Fibroblast of skin of left biceps (primary cell): ENCODE results near the gene NT5C2.
A peak's percentile ranks its signal among the peaks of the same experiment; 100 is the strongest.
"Not testable (repeated sequence)": the region's sequence is repeated elsewhere in the genome, so short reads cannot be mapped to it uniquely, and the experiment has no call there.

Experiments
- DNase-seq, 2 experiments: peaks; one replicate each; pipeline ENCODE4 v3.0.0-alpha.2; 2013; ENCODE audit warnings: low read depth in 2 of 2

The NT5C2 gene

DNA sequence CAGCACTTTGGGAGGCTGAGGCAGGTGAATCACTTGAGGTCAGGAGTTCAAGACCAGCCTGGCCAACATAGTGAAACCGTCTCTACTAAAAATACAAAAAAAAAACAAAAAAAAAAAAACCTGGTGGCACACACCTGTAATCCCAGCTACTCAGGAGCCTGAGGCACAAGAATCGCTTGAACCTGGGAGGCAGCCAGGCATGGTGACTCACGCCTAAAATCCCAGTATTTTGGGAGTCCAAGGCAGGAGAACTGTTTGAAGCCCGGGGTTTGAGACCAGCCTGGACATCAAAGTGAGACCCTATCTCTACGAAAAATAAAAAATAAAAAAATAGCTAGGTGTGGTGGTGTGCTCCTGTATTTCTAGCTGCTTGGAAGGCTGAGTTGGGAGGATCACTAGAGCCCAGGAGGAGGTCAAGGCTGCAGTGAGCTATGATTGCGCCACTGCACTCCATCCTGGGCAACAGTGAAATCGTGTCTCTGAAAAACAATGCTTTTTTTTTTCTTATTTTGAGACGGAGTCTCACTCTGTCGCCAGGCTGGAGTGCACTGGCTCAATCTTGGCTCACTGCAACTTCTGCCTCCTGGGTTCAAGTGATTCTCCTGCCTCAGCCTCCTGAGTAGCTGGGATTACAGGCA, 29.2 kb downstream of the NT5C2 start:
- not testable (repeated sequence) for DNase-seq

DNA sequence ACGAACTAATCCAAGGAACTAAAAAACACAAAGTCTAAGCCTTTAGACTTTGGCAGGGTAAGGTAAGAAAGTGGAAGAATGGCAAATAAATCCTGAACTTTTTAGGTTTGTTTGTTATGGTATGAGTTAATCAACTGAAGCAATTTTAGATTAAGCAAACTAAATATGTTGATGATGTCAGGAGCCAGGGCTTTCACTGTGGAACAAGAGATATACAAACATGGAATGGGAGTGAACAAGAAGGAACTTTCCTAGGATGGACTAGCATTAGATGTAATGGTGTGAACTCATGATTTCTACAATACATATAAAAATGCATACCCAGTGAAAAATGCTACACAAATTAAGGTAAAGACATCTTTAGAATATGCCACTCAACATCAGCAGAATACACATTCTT, 35.8 kb downstream of the NT5C2 start:
- DNase-seq, result no peak

DNA sequence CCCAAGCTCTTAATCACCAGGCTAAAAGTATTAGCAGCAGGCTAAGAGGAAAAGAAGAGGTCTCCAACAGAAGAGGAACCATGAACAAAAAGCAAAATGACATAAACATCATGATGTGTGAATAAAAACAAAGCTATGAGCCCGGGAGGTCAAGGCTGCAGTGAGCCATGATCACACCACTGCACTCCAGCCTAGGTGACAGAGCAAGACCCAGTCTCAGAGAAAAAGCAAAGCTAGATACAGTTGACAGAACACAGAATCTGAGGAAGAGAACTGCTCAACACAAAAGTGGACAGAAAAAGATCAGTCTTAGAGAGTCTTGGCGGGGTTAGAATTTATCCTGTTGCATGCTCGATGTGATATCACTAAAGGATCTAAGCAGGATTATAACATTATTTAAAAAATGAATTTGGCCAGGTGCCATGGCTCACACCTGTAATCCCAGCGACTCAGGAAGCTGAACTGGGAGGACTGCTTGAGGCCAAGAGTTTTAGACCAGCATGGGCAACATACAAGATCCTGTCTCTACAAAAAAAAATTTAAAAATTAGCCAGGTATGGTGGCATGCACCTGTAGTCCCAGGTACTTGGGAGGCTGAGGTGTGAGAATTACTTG, 37.5 kb downstream of the NT5C2 start:
- no peak for DNase-seq

DNA sequence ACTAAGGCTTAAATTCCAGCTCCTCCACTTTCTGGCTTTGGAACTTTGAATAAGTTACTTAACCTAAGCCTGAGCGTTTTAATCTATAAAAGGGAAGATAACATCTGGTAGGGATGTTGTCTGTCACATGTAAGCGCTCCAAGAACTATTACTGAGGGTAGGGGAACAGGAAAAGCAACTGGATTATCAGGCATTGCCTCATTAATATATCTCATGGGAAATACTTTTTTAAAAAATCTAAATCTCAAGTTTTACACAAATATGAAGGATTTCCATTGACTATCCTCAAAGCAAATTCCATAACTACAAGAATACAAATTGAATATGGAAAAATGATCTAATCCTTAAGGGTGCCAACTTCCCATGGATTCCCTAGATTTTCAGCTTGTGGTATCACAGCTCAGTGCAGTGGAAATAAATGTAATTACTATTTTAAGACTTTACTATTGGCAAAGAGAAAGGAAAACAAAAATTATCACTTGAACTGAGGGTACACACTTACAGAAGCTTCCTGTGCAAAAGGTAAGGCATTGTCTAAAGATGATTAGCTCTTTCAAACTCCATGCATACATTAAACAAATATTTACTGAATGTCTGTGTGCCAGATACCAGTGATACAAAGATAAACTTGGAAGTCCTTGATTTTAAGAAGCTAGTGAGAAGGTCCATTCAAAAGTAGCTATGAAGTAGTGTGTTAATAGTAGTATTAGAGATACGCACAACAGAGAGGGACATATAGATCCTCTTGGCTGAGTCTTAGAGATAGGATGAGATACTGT, 38.4 kb downstream of the NT5C2 start:
- DNase-seq, result no peak

DNA sequence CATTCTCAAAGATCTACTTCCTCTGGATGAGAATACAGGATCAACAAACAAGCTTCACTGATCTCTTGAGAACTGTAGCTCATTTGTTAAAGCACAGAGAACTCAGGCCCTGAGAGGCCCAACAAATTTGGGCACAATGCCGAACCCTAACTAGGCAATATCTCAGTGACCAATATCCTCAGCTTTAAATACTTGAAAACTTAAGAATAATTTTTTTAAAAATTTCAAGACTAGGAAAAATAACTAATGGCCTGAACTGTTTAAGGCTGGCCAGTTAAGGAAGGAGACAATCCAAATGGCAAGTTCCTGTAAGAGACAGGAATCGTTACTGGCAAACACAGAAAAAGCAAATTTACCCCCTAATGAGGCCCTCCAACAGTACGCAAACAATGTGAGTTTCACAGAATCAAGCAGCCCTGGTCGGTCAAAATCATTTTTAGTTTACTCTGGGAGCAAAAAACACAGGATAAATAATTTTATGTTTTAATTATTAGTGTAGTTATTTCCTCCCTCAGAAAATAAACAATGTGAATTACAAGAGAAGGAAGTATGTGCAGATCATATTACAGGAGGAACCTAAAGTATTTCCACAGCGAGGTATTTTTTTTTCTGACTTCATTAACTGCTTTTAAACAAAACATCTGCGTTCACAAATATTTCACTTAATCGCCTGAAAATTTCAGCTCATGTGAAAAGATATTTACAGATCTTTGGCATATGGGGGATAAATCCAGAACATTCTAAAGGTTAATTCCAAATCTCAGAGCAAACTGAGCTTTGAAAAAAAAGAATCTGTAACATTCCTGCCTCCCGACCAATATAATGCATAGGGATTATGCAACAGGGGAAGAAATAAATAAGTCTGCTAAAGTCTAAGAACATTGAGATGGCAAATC, 39.5 kb downstream of the NT5C2 start:
- peak; percentile 18 to 25 for DNase-seq

DNA sequence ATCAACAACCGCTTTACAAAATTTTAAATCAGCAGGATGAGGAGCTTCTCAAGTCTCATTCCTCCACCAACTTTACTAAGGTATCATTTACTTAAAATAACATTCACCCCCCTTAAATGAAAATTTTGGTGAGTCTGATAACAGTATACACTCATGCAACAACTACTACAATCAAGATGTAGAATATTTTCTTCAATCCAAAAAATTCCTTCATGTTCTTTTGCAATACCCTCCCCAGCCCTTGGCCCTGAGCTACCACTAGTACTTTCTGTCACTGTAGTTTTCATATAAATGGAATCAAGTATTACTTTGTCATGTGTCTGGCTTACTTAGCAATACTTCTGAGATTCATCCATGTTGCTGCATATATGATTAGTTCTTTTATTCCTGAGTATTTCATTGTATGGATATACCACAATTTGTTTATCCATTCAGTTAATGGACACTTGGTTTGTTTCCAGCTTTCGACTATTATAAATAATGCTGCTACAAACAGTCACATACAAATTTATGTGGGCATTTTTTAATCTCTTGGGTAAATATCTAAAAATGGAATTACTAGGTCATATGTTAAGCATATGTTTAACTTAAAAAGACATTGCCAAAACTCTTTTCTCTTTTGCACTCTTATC, 43.0 kb downstream of the NT5C2 start:
- no peak for DNase-seq

DNA sequence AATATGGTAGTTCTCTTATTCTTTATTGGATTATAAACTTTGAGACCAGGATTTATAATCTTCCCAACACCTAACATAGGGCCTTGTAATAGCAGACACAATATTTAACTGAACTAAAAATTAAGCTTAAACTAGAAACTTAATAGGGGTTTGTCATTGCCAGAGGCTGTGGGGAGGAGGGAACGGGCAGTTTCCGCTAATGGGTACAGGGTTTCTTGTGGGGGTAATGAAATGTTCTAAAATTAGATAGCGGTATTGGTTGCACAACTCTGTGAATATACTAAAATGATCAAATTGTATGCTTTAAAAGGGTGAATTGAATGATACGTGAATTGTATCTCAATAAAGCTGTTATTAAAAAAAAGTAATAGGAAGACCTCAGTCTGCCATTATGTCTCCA, 45.4 kb downstream of the NT5C2 start:
- DNase-seq, result no peak

DNA sequence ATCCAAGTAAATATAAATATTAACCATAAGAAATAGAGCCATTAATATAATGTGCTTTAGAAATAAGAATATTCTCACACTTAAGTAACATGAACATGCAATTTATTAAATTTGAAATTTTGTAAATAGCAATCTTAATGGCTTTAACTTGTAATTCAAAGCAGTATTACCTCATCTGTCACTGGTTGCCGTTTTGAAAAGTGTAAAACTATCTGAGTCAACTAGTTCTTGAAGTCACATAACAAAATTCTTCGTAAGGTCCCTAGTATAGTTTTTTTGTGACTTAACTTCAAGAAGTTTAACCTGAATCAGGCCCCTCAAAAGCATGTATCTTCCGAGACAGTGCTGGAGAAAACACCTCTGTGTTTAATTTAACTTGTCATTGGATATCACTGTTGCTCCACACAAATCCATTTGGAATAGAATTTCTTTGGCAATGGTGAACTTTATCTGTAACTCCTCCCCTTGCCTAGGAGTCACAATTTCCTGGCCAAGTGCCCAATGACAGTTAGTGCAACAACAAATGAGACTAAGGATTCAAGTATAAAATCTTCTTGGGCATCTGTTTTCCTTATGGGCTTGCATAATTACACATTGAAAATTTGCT, 47.1 kb downstream of the NT5C2 start:
- DNase-seq, result peak; percentile 77 to 78

DNA sequence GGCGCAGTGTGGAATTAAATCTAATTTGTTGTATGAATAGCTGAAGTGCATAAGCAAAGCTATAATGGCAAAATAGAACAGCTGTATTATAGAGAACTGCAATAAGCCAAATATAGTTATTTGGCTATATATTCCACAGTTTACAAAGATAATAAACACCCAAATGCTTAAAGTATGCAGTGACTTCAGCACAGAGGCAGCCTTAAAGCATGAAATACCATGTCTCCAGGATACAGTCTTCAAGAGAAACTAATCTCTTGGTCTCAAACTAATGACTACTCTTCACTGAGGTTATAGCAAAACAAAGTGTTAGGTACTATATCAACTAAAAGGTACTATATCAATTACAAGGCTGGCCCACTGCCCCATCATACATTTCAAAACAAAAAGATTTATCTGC, 48.0 kb downstream of the NT5C2 start:
- peak in 1 of 2 experiments; percentile 31 for DNase-seq

DNA sequence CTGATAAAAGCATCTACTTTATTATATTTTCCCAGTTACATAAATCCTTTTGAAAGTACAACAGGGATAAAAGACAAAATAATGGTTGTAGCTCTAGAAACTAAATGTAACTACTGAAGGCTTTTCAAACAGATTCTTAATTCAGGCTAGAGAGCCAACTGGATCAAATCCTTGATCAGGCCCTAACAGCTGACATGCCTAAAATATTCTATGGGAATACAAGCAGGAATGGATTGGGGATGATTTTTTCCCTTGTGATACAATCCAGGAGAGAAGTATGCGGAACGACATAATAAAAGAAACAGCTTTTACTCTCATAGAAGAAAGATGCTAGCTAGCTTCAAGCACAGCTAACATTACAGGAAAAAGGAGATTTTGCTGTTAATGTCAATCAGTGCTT, 49.0 kb downstream of the NT5C2 start:
- DNase-seq, result no peak

DNA sequence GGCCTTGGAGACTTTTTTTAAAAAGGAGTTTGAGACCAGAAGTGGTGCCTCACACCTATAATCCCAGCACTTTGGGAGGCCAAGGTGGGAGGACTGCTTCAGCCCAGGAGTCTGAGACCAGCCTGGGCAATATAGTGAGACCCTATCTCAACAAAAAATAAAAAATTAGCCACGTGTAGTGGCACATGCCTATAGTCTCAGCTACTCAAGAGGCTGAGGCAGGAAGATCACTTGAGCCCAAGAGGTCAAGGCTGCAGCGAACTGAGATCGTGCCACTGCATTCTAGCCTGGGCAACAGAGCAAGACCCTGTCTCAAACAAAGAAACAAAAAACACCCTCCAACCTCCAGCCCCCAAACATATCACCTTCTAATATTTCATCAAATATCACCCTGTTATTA, 49.4 kb downstream of the NT5C2 start:
- not testable (repeated sequence) for DNase-seq

DNA sequence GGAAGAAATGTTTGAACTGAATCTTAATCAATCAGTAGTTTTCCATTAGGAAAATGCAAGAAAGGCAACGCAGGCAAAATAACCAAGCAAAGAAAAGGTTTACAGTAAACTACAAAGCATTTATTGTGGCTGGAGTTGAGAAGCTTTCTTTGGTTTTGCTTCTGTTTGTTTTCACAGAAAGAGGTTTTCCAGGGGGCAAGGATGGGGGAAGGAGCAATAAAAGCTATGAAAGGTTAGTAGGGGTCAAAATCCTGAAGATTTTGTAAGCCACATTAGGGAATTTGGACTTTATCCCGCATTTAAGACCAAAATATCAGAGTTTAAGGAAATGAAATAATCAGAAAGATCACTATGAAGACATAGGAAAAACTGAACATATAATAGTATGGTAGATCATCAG, 51.1 kb downstream of the NT5C2 start:
- no peak for DNase-seq

DNA sequence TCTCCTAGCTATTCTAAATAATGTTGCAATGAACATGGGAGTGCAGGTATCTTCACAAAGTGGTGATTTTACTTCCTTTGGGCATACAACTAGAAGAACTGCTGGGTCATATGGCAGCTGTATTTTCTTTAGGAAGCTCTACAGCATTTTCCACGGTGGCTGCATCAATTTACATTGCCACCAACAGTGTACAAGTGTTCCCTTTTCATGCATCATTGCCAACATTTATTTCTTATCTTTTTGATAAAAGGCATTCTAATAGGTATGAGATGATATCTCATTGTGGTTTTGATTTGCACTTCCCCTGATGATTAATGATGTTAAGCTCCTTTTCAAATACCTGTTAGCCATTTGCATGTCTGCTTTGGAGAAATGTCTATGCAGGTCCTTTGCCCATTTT, 52.6 kb downstream of the NT5C2 start:
- no peak for DNase-seq

DNA sequence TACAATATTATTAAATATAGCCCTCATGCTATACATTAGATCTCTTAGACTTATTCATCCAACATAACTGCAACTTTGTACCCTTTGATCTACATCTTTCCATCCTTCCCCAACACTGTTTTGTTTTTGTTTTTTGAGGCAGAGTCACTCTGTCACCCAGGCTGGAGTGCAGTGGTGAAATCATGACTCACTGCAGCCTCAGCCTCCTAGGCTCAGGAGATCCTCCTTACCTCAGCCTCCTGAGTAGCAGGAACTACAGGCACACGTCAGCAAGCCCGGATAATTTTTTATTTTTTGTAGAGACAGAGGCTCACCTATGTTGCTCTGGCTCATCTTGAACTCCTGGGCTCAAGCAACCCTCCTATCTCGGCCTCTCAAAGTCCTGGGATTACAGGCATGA, 53.3 kb downstream of the NT5C2 start:
- no peak for DNase-seq

DNA sequence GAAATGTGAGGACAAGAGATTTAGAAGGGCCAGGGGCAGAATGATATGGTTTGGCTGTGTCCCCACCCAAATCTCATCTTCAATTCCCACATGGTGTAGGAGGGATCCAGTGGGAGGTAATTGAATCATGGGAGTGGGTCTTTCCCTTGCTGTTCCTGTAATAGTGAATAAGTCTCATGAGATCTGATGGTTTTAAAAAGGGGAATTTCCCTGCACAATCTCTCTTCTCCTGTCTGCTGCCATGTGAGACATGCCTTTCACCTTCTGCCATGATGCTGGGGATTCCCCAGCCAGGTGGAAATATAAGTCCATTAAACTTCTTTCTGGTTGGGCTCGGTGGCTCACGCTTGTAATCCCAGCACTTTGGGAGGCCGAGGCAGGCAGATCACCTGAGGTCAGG, 57.9 kb downstream of the NT5C2 start:
- DNase-seq, result not testable (repeated sequence)

DNA sequence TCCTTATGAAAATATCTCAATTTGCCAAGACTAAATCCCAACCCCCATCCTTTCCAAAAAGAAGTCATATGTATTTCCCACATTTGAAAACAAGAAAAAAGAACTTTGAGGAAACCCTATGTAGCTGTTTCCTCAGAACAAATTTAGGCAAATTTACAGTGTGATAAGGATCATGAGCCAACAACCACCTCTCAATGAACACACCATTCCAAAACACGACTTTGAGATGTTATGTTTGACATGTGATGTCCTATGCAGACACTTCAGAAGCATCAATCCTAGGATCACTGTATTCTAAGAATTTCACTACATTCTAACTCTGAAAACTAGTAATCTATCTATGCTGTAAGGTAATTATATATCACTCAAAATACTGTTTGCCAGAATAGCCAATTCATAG, 62.2 kb downstream of the NT5C2 start:
- no peak for DNase-seq

DNA sequence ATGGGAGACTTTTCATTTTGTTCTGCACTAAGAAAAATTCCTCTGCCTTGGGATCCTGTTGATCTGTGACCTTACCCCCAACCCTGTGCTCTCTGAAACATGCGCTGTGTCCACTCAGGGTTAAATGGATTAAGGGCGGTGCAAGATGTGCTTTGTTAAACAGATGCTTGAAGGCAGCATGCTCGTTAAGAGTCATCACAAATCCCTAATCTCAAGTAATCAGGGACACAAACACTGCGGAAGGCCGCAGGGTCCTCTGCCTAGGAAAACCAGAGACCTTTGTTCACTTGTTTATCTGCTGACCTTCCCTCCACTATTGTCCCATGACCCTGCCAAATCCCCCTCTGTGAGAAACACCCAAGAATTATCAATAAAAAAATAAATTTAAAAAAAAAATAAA, 62.9 kb downstream of the NT5C2 start:
- DNase-seq, result not testable (repeated sequence)

DNA sequence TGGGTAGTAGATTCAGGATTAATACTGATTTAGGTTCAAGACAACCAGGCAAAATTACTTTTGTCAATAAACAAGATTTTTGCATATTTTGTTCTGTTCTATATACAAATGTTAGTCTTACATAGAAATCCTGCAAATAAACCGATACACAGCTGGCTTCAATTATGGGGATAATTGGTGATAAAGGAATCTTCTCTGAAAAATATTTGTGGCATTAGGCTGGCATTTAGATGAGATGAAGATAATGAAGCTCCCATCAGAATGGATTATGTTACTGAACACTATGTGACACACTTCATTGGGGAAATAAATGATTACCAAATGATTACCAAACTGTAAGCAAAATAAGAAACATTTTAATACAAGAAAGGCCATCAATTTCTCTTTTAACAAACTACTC, 65.8 kb downstream of the NT5C2 start:
- no peak for DNase-seq

DNA sequence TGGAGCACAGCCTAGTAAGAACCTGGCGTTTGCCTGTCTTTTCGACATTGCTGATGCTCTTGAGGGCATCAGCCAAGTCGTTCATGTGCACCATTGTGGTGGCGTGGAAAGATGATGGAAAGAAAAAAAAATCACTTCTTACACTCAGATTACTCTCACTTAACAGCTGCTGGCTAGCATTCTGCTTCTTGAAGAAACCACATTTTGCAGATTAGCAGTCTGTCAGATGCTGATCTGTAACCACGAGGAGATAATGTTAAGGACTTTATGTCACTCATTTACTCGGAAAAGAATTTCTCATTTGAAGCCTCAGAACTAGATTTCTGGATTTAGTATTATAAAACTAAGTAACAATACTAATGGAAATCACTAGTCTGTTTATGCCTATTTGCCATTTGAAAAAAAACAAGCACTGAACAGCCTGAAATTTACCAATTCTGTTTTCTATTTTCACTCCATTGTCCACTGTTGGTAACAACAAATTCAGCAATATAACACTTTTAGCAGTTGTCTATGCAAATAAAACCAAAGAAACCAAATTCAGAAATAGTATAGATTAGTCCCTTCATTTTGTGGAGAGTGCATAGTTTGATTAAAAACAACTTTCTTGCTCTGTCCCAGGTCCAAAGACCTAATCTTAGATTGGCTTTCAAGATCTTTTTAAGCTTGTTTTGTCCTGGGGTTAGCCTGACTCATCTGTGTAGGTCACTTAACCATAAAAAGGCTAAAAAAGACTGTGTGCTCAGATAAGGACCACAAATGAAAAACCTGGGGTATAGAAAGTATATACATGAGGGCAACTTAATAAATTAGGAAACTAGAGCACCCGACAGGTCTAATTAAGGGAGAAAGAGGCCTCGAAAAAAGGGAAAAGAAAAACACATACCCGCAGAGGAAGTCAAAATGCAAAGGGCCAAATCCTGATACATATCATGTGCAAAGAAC, 67.5 kb downstream of the NT5C2 start:
- DNase-seq, result no peak
